Vagina (tissue), 2 donors: Measurements from ENCODE around the gene AFAP1L1.

Experiments used
- POLR2A ChIP-seq, 2 donors: fragments of 450-650 bp; IDR thresholded peaks; one replicate each; pipeline ENCODE4 v1.6.1; 2017; ENCODE audit warnings: antibody characterized with exemption in 2 of 2, mild to moderate bottlenecking in 2 of 2, moderate library complexity in 2 of 2
- POLR2AphosphoS5 ChIP-seq, 2 donors: sonication (generic); formaldehyde crosslinking; IDR thresholded peaks; one replicate each; pipeline ENCODE4 v1.9.0; 2017; ENCODE audit warnings: antibody characterized with exemption in 2 of 2, mild to moderate bottlenecking in 2 of 2, low read depth in 1 of 2; ENCODE audit not compliant: insufficient read depth in 1 of 2
- TF ChIP-seq, protein P1 (sequence below), 3 experiments: fragments of 450-650 bp in 2 of 3; fragments of 200-600 bp in 1 of 3; sonication (generic) in 1 of 3; IDR thresholded peaks; one replicate each; pipeline ENCODE4 v1.5.1; 2017 to 2019; ENCODE audit warnings: antibody characterized with exemption in 3 of 3, mild to moderate bottlenecking in 2 of 3, moderate library complexity in 2 of 3

DNA sequence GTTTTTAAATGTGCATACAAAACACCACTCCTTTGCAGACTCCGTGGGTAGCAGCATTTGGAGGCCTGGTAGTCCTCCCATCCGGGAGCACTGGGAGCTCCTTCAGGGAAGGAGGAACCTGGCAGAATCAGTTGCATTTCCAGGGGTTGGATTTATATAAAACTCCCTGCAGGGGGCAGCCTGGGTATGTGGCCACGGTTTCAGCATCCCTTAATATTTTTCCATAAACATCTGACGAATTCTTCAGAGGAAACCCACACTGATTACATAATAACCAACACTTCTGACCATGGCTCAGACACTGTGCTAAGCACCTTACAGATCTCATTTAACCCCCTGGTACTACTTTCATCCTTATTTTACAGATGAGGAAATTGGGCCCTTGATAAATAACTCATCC lies 6.1 kb upstream of the AFAP1L1 start:
- TF ChIP-seq, protein P1, sequence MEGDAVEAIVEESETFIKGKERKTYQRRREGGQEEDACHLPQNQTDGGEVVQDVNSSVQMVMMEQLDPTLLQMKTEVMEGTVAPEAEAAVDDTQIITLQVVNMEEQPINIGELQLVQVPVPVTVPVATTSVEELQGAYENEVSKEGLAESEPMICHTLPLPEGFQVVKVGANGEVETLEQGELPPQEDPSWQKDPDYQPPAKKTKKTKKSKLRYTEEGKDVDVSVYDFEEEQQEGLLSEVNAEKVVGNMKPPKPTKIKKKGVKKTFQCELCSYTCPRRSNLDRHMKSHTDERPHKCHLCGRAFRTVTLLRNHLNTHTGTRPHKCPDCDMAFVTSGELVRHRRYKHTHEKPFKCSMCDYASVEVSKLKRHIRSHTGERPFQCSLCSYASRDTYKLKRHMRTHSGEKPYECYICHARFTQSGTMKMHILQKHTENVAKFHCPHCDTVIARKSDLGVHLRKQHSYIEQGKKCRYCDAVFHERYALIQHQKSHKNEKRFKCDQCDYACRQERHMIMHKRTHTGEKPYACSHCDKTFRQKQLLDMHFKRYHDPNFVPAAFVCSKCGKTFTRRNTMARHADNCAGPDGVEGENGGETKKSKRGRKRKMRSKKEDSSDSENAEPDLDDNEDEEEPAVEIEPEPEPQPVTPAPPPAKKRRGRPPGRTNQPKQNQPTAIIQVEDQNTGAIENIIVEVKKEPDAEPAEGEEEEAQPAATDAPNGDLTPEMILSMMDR (IDR thresholded peaks at IDR 0.05): no peak
- TF ChIP-seq POLR2A (IDR thresholded peaks at IDR 0.05) (no peak), POLR2AphosphoS5 (IDR thresholded peaks at IDR 0.05; ENCODE audit: insufficient read depth in 1 of 2, low read depth in 1 of 2) (no peak)
